Stimulated activated CD4-positive, alpha-beta T cell treated with anti-CD3 and anti-CD28 coated beads, Interleukin-2, amount 100 ng/mL, for 24 hours (primary cell): ENCODE results near the gene GDNF.

Source experiments
- DNase-seq, 2 donors: peaks; one replicate each; pipeline ENCODE4 v3.0.0-alpha.2; 2020

The GDNF gene

DNA sequence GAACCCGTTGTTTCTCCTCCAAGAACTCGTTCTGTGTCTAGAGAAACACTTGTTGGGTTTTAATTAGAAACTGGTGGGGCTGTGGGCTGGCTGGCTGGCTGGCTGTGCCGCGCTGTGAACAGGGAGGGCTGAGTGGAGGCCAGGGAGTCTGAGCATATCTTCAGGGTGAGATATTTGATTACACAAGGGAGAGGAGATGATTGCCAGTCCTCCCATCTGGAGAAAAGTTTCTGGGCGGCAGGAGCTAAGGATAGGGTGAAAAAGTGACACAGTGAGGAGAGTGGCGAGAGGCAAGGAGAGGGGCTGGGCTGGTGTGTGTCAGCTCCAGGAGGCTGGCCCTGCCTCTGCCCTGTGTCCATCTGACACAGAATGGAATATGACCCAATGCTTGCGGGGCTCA, 63.0 kb downstream of the GDNF start:
- no peak for DNase-seq

DNA sequence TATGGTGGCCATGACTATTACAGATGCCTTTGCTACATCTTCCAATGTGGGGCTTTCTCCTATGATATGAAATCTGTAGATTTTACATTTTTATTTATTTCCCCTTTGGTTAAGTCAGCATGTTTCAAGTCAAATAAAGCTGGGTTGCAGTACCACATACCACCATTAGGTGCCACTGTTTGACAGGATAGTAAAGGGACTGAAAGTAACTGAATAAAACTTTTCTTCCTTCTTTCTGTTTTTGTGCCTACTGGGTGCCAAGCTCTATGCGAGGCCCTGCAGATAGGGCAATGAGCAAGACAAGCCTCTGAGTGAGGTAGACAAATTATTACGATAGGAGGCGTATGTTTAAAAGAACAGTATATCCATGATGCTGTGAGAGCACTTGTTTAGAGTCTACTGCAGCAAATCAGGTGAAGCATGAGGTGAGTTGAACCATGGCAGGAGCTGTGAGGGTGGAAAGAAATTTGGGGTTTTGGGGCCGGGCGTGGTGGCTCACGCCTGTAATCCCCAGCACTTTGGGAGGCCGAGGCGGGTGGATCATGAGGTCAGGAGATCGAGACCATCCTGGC, 64.8 kb downstream of the GDNF start:
- peak; percentile 17 to 20 for DNase-seq

DNA sequence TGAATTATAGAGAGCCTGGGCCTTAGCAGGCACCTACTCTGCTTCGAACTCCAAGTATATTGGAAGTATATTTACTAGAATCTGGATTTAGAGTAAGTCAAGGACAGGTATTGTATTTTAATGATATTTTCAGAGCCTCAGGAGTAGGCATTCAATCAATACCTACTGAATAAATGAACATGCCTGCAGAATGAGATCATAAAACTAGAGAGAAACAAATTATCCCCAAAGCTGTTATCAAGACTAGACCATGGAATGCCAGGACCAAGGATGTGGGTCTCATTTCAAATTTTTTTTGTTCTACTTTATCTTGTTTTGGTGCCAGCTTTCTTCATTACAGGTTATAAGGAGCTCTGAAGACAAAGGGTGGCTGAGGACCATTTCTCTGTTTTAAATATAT, 66.0 kb downstream of the GDNF start:
- DNase-seq, result no peak

DNA sequence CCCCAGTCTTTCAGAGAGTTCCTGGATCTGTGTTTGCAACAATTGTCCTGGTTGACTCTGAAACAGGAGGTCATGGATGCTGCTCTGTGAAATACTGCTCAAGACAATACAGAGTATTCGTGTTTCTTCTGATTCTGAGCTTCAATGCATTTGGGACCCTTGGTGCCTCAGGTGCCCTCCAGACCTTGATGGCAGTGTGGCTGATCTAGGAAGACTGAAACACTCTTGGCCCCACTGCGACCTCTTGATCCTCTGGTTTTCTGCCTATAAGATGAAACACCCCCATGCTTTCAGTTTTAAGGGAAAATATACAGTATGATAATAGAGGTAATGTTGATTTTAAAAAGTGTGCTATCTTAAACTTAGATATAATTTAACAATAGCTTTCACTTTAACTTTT, 67.6 kb downstream of the GDNF start:
- DNase-seq, result no peak

DNA sequence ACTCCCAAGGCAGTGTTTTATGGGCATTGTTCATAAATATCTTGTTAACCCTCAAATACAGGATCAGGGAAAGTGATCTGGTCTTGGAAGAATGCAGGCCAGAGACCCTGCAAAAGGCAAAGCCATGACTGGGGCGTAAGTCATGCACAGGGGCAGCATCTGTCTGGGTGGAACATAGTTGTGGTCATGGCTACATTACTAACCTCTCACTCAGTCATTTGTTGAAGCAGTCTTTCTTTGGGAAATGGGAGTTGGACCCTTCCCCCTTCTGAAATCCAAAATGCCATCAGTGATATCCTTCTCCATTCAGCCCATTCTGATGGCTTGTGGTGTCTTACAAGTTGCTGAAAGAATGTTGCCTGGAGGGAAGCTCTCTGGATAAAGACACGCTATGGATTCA, 68.1 kb downstream of the GDNF start:
- no peak for DNase-seq

DNA sequence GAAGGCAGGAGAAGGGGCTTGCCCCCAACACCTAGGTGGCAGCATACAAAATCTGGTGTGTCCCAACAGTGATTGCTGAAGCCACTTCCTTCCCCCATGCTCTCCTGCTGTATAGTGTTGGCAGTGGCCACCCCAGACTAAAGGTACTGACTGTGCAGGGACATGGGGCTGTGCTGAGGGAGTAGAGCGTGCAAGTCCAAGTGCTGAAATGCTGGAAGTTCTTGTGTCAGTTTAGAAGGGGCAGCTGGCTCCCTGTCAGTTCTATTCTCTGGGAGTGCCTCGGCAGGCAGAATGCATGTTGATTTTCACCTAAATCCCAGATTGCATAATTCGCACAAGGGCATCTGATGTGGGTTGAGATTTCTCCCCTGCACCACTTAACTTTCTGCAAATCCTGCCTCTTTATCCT, 68.6 kb downstream of the GDNF start:
- DNase-seq, result no peak

DNA sequence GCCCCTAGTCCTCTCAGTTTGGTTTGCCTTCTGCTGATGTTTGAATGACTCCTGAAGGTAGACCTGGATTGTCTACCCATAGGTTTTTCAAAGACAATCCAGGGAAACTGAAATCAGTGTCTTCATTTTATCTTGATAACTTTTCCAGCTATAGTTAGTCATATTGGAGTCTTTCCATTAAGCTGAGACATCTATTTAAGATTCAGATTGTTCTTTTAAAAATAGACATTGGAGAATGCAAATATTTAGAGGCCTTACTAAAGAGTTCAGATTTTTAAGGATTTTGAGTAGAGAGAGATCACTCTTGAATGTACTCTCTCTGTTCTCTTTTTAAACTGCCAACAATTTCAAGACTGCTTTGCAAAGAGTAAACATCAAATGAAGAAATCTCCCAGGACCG, 69.1 kb downstream of the GDNF start:
- DNase-seq, result no peak

DNA sequence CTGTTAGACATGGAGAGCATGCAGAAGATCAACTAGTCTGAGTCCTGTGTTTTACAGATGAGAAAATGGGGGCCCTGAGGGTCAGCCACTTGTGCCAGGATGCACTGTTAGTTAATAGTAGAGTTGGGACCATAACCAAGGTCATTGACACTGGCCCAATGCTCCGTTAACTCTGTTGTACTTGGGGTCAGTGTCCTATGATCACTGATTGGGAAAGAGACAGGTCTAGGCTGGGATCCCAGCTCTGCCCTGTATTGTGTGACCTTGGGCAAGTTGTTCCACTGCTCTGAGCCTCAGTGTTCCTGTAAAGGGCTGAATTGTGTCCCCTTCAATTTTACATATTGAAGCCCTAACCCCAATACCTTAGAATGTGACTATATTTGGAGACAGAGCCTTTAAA, 70.0 kb downstream of the GDNF start:
- DNase-seq, result no peak

DNA sequence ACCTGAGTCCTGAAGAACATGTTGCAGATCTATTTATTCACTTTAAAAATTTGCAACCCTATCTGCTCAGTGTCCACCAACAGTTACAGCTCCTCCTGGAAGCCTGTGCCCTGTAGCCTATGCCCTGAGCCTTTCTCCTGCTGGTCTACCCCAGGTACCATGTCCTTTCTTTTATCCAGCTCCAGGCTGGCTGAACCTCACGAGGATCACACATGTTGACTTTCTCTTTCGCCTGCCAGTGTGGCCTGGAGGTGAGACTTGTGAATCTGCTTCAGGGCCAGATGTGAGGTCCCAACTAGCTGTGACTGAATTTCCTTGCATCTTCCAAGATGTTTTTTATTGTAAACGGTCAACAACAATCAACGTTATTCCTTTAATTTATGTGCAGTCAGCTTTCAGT, 70.7 kb downstream of the GDNF start:
- DNase-seq, result no peak

DNA sequence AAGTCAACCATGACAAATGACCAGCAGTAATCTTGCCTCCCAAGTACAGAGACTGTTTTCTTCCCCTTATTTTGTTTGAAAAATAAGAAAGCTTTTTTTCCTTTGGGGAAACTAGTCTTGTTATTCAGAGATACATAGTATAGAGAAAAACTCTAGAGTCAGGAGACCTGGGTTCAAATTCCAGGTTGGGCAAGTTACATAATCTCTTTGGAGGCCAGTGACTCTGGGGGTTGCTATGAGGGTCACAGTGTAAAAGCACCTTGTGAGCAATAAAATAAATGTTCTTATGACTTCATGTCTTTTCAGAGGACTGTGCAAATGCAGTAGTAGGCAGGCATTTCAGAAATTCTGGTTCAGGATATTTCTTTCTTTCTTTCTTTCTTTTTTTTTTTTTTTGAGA, 71.5 kb downstream of the GDNF start:
- no peak for DNase-seq

DNA sequence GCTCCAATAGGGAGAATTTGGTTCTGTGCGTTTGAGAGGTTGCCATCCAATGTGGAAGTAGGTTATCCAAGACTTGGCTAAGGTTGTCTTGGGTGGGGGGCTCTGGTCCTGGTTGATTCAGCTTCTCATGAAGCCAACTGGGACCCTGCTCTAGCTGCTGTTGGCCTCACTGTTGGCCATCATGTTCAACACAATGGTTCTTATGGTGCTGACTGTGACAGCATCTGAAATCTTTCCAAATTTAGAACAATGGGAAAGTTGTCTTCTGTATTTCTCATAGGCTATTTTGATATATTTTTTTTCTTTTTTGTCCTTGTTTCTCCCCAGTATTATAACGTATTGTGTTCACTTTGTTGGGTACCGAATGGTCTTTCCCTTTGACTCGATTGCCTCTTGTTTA, 71.9 kb downstream of the GDNF start:
- no peak for DNase-seq

DNA sequence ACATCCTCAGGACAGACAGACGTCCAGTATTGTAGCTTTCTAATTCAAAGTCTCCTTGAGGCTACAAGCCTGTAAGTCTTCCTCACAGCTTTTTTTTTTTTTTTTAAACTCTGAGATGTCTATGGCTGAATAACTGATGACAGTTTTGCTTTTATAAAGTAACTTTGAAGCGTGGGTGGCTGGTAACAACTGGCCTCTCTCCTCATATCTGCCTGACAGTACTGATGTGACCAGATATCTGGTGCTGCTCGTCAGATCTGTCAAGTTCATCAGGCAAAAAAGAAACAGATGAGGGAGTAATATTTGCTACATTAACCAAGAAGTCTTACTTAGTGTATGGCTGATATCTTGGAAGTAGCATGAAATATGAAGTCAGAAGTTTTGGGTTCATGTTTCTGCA, 72.6 kb downstream of the GDNF start:
- DNase-seq, result no peak
